Tibial nerve (tissue), 4 donors: Measurements from ENCODE around the gene DOLPP1.

ENCODE experiments used
- CTCF ChIP-seq, 5 experiments: fragments of 200-600 bp in 3 of 5; fragments of 450-650 bp in 2 of 5; sonication (generic) in 3 of 5; IDR thresholded peaks; one replicate each; pipeline ENCODE4 v1.5.1; 2016 to 2019; ENCODE audit warnings: antibody characterized with exemption in 5 of 5, mild to moderate bottlenecking in 3 of 5, moderate library complexity in 2 of 5
- EP300 ChIP-seq, 2 donors: sonication (generic); formaldehyde crosslinking; IDR thresholded peaks; one replicate each; pipeline ENCODE4 v1.6.1; 2017; ENCODE audit warnings: antibody characterized with exemption in 2 of 2, mild to moderate bottlenecking in 1 of 2
- POLR2A ChIP-seq, 2 donors: fragments of 450-650 bp; IDR thresholded peaks; one replicate each; pipeline ENCODE4 v1.6.1; 2017; ENCODE audit warnings: antibody characterized with exemption in 2 of 2, mild to moderate bottlenecking in 2 of 2, moderate library complexity in 2 of 2

- TF ChIP-seq POLR2A (IDR thresholded peaks at IDR 0.05) (no peak), CTCF (IDR thresholded peaks at IDR 0.05) (no peak), EP300 (IDR thresholded peaks at IDR 0.05) (no peak)
These were observed 43.7 kb downstream of the DOLPP1 start for GRCh38 chr9:129124506-129125069.
